ENCODE measurements around the gene STAB1.
A peak's percentile ranks its signal among the peaks of the same experiment; 100 is the strongest.

STAB1 gene

GRCh38 chr3:52461874-52462273 lies 33.3 kb upstream of the STAB1 start:
- DNase-seq, result no peak

DNA sequence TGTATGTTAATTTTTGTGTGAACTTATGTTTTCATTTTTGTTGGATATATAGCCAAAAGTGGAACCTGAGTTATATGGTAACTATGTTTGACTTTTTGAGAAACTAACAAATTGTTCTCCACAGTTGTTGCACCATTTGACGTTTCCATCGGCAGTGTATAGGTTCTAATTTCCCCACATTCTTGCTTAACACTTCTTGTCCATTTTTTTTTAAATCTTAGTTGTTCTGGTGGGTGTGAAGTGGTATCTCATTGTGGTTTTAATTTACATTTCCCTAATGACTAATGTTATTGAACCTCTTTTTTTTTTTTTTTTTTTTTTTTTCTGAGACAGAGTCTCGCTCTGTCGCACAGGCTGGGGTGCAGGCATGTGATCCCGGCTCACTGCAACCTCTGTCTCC lies 31.7 kb upstream of the STAB1 start:
- no peak for DNase-seq

- no peak for DNase-seq
Observed at GRCh38 chr3:52468336-52468735, 26.8 kb upstream of the STAB1 start.

- no peak for DNase-seq
Observed at GRCh38 chr3:52469001-52469400, 26.1 kb upstream of the STAB1 start.

DNA sequence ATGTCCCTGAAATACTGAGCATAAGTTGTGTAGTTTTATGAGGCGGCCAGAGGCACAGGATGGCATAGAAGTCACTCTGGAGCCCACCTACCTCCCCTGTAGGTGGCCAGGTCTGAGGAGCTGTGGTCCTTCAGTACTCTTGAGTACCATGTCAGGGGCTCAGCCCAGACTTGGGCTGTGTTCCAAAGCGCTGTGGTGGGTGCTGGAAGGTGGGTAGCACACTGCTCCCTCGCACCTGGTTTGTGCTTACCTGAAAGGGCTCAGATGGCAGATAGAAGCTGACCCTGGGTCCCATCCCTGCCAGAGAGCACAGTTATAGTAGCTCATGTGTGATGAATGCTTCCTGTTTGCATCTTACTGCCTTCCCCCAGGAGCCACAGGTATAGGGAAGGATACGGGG lies 24.2 kb upstream of the STAB1 start:
- DNase-seq, result no peak

DNA sequence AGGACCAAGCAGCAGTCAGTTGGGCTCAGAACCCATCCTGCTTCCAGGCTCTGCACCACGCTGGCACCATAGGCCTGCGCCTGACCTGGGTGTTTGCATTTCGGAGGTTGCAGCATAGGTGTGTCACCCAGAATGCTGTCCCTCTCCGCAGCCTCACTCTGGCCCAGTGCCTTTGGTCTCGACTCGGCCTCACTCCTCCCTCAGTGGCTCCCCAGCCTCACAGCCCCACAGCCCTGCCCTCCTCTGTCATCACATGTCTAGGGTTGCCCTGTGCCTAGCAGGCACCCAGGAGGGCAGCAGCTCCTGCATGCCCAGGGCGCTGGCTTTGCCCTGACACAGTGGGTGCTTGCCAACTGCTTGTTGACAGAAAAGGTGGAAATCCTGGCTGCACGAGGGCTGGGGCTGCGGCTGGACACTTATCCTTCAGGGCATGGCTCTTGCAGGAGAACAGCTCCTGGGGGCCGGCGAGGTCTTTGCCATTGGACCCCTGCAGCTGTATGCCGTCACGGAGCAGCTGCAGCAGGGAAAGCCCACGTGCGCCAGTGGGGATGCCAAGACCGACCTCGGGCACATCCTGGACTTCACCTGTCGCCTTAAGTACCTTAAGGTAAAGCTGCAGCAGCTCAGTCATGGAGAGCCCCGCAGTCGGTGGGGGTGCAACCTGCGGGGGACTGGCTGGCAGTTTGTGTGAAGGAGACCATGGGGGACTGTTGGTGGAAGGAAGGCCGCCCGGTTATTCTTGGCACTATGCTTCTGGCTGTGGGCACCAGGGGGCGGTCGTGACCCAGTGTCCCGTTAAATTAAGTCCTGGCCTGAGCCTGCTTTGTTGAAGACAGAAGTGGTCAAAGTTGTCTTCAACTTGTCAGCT lies 23.5 kb upstream of the STAB1 start:
- DNase-seq, result peak; percentile 53

DNA sequence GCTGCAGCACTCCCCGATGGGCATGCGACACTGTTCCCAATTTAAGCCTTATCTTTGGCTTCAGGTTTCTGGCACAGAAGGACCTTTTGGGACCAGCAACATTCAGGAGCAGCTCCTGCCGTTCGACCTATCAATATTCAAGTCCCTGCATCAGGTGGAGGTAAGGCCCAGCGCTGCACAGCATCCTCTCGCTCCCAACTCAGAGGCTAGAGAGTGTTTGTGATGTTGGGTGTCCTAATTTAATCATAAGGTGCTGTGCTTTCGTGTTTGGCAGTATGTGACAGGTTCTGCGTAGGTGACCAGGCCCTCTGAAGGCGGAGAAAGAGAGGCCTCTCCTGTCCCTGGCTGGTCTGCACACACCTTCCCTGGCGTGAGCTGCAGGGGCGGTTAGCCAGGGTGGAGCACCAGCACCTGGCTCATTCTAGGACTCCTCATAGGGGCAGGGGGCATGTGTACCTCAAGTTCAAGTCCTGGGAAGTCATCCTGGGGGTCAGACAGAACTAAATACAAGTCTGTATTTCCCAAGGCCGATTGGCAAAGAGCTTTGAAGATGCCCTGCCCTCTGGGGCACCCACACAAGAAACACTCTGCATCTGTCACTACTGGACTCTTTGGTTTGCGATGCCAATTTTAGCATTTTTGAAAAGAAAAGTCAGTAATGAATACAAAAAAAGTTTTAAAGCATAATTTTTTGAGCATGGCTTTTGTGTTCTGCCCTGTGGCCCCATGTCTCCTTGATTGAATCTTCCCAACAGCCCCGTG lies 22.7 kb upstream of the STAB1 start:
- DNase-seq, result no peak

- no peak for DNase-seq
Observed at GRCh38 chr3:52473026-52473425, 22.1 kb upstream of the STAB1 start.

- DNase-seq, result no peak
Observed at GRCh38 chr3:52477076-52477795, 17.9 kb upstream of the STAB1 start.

DNA sequence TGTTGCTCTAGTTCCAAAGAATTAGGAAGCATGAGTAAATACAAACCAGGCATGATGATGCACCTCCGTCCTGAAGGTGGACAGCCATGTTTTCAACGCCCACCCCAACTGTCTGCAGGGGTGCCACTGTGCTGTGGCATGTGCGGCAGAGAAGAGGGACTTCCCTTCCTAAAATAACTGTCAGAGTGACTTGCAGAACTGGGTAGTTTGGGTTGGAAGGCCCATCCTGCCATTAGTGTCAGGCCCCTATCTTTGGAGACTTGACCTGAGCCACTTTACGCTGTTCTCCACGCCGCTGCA lies 17.4 kb upstream of the STAB1 start:
- no peak for DNase-seq

- DNase-seq, result no peak
Observed at GRCh38 chr3:52479037-52479876, 15.9 kb upstream of the STAB1 start.

GRCh38 chr3:52479877-52480575 lies 15.1 kb upstream of the STAB1 start:
- DNase-seq, result no peak

- no peak for DNase-seq
Observed at GRCh38 chr3:52480768-52481715, 14.1 kb upstream of the STAB1 start.

DNA sequence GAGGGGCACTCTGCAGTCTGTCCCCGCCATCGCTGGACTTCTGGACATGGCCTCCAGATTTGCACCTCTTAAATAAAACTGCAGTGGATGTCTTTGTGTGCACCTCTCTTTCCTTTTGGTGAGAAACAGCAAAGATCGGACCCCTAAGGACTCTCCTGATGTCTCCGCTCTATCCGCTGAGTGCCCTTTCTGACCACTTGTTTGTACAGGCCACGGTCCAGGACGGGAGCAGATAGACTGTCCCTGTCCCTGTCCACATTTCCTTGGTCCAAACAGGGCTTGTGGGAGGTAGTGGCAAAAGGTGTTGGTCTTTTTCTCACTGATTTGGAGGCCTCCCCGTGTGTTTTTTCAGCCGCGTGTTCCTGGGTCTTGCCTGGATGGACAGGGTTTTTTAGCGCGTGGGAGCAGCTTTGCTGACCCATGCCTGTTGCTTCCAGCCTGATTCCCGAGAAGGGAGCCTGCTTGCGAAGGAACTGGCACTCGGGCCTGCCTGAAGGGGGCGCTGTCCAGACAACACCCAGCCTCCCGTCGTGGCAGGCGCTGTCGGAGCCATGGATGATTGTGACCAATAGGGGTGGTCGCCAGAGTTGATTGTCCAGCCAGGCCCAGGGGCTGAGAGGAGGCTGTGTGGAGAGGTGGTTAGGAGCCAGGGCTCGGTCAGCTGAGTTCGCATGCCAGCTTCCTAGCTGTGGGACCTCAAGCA lies 13.2 kb upstream of the STAB1 start:
- DNase-seq, result no peak

DNA sequence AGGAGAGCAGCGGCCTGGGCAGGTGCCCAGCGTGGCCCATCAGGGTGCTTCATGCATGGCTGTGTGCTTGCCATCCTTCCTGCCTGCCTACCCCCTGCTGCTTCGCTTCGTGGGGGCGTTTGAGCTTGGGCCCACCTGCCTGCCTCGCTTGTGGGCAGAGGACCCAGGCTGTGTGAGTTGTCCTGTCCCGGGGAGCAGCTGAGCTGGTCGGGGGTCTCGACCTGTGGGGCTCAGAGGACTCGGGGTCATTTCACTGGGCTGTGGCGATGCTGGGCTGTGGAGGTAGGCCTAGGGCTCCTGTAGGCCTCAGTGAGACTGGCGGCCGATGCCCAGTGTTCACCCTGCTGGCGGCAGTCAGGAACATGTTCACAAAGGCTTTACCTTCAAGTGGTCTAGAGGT lies 12.1 kb upstream of the STAB1 start:
- no peak for DNase-seq

DNA sequence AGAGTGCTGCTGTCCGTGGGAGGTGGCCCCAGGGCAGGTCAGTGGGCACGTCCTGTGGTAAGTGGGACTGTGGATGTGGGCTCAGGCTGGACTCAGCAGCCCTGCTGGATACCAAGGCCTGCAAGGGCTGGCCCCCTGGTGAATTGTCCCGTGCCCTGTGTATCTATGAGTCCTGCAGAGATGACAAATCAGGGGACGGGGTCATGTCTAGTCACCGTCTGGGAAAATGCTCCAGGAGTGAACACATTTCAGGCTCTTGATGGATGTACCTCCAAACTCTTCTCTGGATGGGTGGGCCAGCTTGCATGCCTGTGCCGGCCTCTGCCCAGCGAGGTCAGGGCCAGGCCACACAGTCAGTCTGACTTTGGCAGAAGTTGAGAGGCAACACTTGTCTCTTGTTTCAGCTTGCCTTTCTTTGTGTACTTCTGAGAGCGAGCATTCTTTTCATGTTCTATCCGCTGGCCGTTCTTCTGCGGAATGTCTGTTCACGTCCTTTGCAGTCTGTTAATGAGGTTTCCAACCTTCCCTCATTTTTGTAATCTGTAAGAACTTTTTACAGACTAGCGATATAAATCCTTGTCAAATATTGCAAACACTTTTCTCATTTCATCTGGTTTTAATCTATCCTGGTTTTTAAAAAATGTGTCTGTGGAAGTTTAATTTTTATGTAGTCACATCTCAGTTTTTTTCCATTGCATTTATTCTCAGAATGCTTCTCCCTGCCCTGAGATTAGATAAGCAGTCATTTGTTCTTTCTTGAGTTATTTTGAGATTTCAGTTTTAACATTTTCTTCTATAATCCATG lies 11.4 kb upstream of the STAB1 start:
- peak; percentile 28 for DNase-seq

GRCh38 chr3:52484680-52485461 lies 10.3 kb upstream of the STAB1 start:
- DNase-seq, result no peak

- no peak for DNase-seq
Observed at GRCh38 chr3:52487050-52487787, 7.9 kb upstream of the STAB1 start.
